Stimulated activated CD8-positive, alpha-beta memory T cell treated with anti-CD3 and anti-CD28 coated beads, Interleukin-7, amount 100 ng/mL, for 1 hour (primary cell): Measurements from ENCODE around the gene IQCE.

Experiments
- DNase-seq, 2 donors: peaks; one replicate each; pipeline ENCODE4 v3.0.0-alpha.2; 2020; ENCODE audit warnings: low read depth in 2 of 2

IQCE gene

DNA sequence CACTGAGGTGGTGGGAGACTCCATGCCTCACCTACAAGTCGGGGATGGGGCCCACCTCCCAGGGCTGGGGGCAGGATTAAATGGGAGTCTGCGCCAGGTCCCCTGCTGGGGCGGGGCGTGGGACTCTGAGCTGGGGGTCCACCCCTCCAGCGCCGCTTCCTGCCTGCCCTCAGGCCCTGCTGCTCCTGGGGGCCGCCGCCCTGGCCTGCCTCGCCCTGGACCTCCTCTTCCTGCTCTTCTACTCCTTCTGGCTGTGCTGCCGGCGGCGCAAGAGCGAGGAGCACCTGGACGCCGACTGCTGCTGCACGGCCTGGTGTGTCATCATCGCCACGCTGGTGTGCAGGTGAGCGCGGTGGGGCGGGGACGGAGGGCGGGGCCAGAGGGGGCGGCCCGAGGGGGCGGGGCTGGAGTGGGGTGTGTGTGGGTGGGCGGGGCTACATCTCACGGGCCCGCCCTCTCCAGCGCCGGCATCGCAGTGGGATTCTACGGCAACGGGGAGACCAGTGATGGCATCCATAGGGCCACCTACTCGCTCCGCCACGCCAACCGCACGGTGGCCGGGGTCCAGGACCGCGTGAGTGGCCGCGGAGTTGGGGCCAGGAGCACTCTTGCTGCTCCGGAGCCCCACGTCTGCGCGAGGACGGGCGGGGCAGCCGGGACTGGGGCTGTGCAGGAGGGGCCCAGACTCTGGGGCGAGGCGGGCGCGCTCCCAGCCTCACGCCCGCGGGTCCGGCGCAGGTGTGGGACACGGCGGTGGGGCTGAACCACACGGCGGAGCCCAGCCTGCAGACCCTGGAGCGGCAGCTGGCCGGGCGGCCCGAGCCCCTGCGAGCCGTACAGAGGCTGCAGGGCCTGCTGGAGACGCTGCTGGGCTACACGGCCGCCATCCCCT is 88.1 kb downstream of the IQCE start:
- DNase-seq, result no peak

DNA sequence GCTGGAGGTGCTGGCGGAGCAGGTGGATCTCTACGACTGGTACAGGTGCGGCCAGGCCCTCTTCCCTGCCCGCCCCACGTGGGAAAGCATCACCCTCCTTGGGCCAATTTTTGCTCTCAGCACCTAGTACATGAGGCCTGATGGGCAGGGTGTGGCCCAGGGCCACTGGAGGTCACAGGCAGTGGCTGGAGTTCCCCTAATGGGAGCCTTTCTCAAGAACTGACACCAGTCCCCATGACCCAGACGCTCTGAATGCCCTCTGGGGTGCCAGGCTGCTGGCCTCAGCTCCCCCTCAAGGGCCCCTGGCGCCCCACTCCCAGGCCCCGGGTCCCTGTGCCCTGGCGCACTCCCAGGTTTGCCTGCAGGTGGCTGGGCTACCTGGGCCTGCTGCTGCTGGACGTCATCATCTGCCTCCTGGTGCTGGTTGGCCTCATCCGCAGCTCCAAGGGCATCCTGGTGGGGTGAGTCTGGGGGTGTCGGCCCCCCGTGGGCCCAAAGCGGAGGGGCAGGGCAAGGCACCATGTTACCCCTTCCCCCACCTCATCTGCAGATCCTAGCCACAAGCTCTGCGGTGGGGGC is 88.9 kb downstream of the IQCE start:
- no peak for DNase-seq

GRCh38 chr7:2649139-2649838 is 90.5 kb downstream of the IQCE start:
- DNase-seq, result no peak

- no peak for DNase-seq
Measured at GRCh38 chr7:2649991-2650390, 91.2 kb downstream of the IQCE start.

DNA sequence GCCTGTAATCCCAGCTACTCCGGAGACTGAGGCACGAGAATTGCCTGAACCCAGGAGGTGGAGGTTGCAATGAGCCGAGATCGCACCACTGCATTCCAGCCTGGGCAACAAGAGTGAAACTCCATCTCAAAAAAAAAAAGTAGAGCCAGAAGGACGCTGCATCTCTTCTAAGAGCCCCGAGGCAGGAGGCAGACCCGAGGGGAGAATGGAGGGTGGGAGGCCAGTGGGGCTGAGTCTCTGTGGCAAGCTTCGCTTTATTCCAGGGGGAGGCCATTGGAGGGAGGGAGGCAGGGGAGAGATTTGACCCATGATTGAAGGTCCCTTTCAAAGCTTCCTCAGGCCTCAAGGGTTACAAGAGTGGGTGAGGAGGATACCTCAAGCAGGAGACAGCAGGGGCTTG is 91.7 kb downstream of the IQCE start:
- DNase-seq, result no peak

- no peak for DNase-seq
Measured at GRCh38 chr7:2651336-2651735, 92.6 kb downstream of the IQCE start.

- DNase-seq, result no peak
Measured at GRCh38 chr7:2651847-2652735, 93.3 kb downstream of the IQCE start.

DNA sequence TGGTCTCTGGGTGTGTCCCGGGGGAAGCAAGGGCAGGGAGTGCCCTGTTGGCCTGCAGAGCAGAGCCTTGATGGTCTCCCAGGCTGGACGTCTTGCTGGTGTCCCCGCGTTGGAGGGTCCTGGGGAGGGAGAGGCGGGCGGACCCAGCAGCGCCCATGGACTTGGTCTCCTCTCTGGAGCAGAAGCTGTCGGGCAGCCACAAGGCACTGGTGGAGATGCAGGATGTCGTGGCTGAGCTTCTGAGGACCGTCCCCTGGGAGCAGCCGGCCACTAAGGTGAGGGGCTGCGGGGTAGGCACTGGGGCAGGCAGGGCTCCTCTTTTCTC is 93.9 kb downstream of the IQCE start:
- DNase-seq, result no peak

- DNase-seq, result no peak
Measured at GRCh38 chr7:2654059-2654458, 95.3 kb downstream of the IQCE start.

DNA sequence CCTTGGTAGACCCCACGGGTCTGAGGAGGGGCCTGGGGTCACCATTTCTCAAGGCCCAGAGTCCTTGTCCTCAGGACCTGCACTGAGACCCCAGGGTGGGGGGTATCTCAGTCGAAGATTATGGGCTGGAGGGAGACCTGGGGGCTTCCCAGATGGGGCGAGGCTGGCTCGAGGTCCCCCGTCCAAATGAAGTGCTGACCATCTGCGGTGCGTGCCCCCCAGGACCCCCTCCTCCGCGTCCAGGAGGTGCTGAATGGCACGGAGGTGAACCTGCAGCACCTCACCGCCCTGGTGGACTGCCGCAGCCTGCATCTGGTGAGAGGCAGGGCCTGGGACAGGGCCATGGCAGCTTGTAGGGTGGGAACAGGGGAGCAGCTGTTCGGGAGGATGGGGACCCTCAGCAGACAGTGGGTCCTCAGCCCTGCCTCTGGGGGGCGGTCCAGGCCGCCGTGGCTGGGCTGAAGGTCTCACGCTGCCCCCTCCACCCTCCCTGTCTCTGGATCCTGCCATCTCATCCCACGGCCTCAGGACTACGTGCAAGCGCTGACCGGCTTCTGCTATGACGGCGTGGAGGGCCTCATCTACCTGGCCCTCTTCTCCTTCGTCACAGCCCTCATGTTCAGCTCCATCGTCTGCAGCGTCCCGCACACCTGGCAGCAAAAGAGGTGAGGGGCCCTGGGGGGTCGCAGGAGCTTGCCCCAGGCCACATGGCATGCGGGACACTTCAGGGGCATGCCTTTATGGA is 97.3 kb downstream of the IQCE start:
- DNase-seq, result no peak

GRCh38 chr7:2657208-2657607 is 98.4 kb downstream of the IQCE start:
- DNase-seq, result no peak

DNA sequence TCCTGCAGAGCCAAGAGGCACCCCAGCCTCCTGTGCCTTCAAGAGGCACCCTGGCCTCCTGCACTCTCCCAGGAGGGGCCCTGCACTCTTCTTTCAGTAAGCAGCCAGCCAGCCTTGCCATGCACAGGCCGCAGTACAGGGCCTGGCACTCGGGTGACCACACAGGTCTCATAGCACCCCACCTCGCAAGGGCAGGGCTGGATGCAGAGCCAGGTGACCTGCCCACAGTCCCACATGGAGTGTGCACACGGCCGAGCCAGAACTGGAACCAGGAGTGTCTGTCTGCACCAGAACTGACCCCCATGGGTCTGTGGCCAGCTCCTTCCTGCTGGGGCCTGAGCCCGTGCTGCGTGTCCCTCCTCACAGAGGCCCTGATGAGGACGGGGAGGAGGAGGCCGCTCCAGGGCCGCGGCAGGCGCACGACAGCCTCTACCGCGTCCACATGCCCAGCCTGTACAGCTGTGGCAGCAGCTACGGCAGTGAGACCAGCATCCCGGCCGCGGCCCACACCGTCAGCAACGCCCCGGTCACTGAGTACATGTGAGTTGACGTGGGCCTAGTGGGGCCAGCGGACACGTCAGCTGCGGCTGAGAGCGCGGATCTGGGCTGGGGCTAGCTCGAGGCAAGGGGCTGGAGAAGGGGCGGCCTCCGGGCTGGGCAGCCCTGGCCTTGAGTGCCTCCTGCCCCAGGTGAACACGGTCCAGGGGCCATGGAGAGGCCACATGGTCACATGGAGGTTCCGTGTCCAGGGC is 99.3 kb downstream of the IQCE start:
- no peak for DNase-seq

GRCh38 chr7:2658941-2659340 is 100.2 kb downstream of the IQCE start:
- DNase-seq, result no peak

- DNase-seq, result no peak
Measured at GRCh38 chr7:2659556-2660358, 101.0 kb downstream of the IQCE start.

DNA sequence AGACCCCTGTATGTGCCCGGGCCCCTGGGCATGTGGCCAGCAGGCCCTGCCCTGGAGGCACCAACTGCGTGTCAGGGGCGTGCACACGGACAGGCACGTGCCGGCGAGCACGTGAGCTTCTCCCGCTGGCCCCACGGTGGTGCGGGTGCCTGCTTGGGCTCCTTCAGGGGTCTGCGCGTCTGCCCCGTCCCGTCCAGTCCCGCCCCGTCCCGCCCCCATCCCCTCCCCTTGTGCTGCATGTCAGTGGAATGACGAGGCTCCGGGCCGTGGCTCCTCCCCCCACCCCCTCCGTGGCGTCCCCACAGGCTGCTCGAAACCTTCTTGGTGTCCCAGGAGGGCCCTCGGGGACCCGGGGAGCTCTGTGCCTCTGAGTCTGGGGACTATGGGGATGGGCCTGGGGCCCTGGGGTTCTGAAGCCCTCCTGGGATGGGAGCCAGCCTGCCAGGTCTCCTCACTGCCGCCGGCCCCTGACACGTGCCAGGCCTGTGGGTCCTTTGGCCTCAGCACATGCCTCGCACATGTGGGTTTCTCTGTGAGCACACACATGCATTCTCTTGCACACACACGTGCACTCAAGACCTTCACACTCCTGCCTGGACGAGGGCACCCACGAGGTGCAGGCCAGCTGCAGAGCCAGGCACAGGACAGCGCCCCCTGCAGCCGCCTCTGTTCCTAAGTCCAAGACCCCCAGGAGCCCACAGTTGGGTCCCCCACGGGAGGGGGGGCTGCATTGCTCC is 101.7 kb downstream of the IQCE start:
- no peak for DNase-seq

DNA sequence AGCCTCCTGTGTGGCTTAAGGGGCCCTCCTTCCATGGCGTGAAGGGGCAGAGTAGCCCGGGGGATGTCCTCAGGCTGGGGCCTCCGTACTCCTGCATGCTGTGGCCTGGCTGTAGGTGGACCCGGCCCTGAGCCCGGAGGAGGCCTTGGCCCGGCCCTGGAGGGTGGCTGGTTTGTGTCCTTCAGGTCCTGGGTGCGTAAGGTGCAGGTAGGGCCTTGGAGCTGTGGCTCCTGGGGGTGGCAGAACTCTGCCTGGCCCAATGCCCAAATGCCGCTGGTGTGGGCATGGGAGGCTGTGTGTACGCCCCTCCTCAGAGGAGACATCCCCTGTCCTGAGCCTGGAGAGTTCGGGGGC is 102.3 kb downstream of the IQCE start:
- DNase-seq, result no peak

DNA sequence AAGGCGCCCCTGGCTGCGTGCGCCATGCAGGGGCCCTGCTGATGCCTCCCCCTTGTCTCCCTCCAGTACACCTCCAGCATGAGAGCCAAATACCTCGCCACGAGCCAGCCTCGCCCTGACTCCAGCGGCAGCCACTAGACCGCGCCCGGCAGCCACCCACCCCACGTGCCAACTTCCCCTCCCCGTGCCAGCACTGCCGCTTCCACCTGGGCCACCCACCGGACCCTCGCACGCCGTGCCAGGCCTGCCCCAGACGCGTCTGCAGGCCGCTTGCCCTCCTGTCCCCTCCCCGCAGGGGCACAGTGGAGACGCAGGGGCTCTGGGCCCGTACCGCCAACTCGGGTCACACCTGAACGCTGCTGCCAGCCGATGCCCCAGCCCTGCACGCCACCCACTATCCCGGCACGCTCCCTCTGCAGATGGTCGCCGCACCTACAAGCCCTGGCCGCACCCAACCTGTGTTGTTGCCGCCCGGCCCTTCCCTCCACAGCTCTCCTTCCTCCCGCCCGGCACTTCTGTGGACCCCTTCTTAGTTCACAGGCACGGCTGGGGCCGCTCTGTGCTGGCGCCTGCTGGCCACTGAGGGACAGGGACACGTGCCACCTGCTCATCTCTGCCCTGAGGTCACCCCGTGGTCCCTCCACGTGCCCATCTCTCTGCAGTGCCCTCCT is 103.0 kb downstream of the IQCE start:
- no peak for DNase-seq

DNA sequence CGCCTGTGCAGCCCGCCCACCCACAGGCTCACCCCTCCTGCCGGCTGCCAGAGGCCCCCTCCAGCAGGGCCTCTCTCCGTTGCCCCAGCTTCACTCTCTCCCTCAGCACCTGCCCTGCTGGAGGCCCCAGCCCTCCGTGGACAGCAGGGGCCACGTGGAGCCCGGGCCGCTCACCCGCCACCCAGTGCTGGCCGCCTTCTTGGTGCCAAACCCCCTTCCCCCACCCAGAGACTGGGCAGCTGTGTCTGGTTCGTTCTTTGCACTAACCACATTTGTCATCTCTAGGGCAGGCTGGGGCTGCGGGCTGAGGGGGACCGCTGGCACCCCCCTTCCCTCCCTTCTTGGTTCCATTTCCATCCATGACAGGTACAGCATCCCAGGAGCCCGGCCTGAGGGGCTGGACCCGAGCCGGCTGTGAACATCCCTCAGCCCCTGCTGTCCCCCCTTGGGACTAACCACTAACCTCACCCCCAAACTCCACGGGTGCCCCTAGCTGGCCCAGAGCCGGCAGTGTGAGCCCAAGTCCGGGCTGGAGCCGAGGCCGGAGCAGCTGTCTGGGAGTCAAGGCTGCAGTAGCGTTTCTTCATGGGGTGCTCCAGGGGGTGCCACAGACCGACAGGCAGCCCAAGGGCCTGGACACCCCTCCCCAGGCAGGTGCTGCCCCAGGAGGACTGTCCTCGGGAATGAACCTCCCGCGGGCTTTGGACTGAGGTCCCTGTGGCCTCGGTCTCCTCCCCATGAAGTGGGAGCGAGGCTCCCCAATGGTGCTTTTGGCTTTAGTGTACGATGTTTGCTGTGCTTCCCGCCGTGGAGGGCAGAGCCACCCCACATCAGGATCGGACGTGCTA is 103.7 kb downstream of the IQCE start:
- no peak for DNase-seq
